GM10847 (cell line): ENCODE data around the gene BECN2.

Source experiments
- POLR2A ChIP-seq: IDR thresholded peaks from 2 replicates; pipeline ENCODE4 v1.6.1; 2011; ENCODE audit not compliant: insufficient read length; ENCODE audit errors: extremely low read depth

The BECN2 gene

GRCh38 chr1:241957692-241958494, at the start of gene BECN2:
BECN2 (plus strand) TSS chr1:241957767; CDS start chr1:241957767, 0 bp downstream.
- TF ChIP-seq POLR2A, result no peak

DNA sequence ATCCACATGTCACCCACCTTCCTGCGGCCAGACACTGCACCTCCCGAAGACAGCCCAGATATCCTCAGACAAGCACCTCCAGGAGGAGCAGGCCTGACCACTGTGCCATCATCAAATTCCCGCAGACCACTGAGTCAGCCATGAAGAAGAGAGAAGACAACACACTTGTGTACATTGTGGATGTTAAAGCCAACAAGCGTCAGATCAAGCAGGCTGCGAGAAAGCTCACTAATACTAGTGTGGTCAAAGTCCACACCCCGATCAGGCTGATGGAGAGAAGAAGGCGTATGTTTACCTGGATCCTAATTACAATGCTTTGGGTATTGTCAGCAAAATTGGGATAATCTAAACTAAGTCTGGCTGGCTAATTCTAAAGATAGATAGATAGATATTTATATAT, 41.4 kb upstream of the BECN2 start:
- TF ChIP-seq POLR2A, result no peak

GRCh38 chr1:241917487-241917886, 40.1 kb upstream of the BECN2 start:
- no peak for TF ChIP-seq POLR2A

DNA sequence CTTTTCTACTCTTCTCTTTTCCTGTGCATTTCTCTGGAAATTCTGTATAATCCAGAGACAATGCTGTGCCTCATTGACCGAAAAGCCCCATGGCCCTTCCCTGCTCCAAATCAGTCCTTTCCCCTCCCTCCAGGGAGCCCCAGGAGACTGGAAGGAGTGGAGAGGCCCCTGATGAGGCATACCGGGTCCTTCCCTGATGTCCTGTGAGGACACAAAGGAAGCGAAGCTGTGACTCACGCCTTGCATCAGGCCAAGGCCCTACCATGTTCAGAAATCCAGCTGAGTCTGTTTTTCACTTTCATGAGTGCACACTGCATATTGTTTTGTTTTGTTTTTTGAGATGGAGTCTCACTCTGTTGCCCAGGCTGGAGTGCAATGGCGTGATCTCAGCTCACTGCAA, 38.7 kb upstream of the BECN2 start:
- no peak for TF ChIP-seq POLR2A

DNA sequence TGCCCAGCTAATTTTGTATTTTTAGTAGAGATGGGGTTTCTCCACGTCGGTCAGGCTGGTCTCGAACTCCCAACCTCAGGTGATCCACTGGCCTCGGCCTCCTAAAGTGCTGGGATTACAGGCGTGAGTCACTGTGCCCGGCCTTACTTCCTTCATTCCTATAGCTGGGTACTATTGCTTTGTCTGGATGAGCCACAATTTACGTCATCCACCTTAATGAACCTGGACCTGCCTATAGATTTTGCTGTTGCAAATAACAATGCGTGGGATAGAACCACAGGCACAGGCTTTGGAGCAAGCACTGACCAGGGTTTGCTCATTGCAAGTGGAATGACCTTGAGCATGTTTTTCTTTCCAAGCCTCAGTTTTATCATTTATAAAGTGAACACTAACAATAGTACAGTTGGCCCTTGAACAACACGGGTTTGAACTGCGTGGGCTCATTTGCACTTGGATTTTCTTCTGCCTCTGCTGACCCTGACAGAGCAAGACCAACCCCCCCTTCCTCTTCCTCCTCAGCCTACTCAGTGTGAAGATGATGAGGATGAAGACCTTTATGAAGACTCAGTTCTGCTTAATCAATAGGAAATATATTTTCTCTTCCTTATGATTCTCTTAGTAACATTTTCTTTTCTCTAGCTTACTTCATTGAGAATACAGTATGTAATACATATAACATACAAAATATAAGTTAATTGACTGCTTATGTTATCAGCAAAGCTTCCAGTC, 33.3 kb upstream of the BECN2 start:
- TF ChIP-seq POLR2A, result no peak

- no peak for TF ChIP-seq POLR2A
Observed at GRCh38 chr1:241926141-241926540, 31.4 kb upstream of the BECN2 start.

DNA sequence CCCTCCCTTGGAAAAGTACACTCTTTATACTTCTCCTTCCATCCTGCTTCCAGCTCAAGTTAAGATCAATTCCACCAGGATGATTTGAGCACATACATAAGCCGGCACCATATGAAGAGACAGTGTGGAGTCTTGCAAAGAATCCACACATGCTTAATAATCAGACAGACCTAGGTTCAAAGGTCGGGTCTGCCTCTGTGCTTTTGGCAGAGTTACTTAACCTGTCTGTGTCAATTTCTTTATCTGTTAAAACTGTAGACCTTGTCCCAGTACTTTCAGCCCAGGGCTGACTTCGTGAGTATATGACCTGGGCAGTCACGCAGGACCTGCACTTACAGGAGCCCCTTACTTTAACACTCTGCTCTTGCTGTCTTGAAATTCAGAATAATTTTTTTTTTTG, 30.2 kb upstream of the BECN2 start:
- TF ChIP-seq POLR2A, result no peak

DNA sequence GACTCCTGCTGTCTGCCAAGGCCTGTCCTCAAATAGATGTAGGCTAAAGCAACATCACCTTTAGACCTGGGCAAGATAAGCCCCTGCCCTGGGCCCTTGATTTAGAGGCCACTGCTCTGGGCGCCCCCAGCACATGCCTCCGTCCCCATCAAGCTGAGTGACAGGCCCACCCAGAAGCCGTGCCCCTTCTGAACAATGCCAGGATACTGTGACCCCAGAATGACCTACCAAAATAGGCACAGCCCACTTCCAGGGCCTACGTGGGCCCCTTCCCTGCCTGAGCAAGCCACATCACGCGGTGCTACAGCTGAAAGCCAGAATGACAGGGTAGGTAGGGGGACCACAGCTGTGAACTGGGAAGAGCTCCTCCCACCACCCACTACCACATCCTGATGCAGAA, 24.7 kb upstream of the BECN2 start:
- no peak for TF ChIP-seq POLR2A

DNA sequence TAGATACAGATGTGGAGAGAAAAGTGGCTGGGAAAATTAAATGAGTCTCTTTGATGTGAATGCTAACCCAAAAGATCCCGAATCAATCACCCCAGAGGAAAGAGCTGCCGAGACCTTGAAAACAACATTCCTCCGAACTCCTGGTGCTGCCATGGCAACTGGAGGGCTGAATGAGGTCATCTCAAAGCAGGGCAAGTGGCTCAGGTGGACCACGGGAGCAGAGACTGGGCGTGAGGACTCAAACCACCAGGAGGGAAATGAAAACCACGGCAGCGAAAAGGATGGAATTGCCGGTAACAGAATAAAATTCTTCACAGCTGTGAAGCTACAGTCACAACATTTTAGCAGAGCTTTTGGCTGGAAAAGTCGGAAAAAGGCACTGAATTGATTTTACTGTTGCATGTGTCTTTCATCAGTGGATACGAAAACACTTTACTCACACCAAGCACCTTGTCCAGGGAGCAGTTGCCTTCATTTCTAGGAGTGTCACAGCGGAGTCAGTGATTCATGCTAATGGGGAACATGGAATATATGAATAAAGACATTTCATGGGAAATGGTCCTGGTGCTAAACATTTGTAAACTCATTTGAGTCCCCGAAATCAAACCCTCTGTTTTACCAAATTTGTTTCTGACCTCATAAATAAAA, 23.2 kb upstream of the BECN2 start:
- no peak for TF ChIP-seq POLR2A

- no peak for TF ChIP-seq POLR2A
Observed at GRCh38 chr1:241934866-241935265, 22.7 kb upstream of the BECN2 start.

- TF ChIP-seq POLR2A, result no peak
Observed at GRCh38 chr1:241939798-241940197, 17.8 kb upstream of the BECN2 start.

GRCh38 chr1:241942738-241943137, 14.8 kb upstream of the BECN2 start:
- TF ChIP-seq POLR2A, result no peak

GRCh38 chr1:241944300-241944699, 13.3 kb upstream of the BECN2 start:
- no peak for TF ChIP-seq POLR2A

- no peak for TF ChIP-seq POLR2A
Observed at GRCh38 chr1:241947354-241947753, 10.2 kb upstream of the BECN2 start.

GRCh38 chr1:241950390-241950789, 7.2 kb upstream of the BECN2 start:
- TF ChIP-seq POLR2A, result no peak

DNA sequence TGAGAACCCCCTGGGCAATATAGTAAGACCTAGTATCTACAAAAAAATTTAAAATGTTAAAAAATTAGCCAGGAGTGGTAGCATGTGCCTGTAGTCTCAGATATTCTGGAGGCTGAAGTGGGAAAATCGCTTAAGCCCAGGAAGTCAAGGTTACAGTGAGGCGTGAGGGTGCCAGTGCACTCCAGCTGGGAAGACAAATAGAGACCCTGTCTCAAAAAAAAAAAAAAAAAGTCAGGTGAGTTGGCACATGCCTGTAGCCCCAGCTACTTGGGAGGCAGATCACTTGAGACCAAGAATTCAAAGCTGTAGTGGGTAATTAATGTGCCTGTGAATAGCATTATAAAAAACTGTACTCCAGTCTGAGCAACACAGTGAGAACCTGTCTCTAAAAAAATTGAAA, 4.6 kb downstream of the BECN2 start:
- no peak for TF ChIP-seq POLR2A
